ENCODE results near the gene TUBG2. TPM values are rescaled to one million over a fixed set of nuclear protein-coding genes. Genes with fewer than 3 reads are reported as not detected.
"Not testable (repeated sequence)": the region's sequence is repeated elsewhere in the genome, so short reads cannot be mapped to it uniquely, and the experiment has no call there.

Gene TUBG2
- total RNA-seq (10 to 100 TPM; 13.8 to 24.9 (median 16.6) TPM), polyA plus RNA-seq (10 to 100 TPM in 1 of 3 donors, 1 to 10 TPM in 2; 4.9 to 12.5 (median 8.4) TPM)
- long read RNA-seq, donor 1, partial matches to known transcripts = 0 of 1 reads
- long read RNA-seq, donor 1, other reads (novel, unspliced or antisense) = 0 of 1 reads
- long read RNA-seq, donor 2, partial matches to known transcripts = 0 of 2 reads
- long read RNA-seq, donor 2, other reads (novel, unspliced or antisense) = 0 of 2 reads

GRCh38 chr17:42659079-42659931 lies at the start of gene TUBG2:
TSS of gene TUBG2 (plus strand) at chr17:42659284. CDS start at chr17:42659504, 220 bp downstream.
- intact Hi-C loops (cut with DNase I; ENCODE audit: low total_unique reads) = no loop called here
- TF ChIP-seq POLR2A (IDR thresholded peaks at IDR 0.05) (peak in 2 of 3 donors; percentile 12 to 14), POLR2AphosphoS5 (IDR thresholded peaks at IDR 0.05) (peak; percentile 75 to 88 (median 85))
- TF ChIP-seq, protein P1, sequence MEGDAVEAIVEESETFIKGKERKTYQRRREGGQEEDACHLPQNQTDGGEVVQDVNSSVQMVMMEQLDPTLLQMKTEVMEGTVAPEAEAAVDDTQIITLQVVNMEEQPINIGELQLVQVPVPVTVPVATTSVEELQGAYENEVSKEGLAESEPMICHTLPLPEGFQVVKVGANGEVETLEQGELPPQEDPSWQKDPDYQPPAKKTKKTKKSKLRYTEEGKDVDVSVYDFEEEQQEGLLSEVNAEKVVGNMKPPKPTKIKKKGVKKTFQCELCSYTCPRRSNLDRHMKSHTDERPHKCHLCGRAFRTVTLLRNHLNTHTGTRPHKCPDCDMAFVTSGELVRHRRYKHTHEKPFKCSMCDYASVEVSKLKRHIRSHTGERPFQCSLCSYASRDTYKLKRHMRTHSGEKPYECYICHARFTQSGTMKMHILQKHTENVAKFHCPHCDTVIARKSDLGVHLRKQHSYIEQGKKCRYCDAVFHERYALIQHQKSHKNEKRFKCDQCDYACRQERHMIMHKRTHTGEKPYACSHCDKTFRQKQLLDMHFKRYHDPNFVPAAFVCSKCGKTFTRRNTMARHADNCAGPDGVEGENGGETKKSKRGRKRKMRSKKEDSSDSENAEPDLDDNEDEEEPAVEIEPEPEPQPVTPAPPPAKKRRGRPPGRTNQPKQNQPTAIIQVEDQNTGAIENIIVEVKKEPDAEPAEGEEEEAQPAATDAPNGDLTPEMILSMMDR (IDR thresholded peaks at IDR 0.05 in 8 of 11, conservative IDR thresholded peaks at IDR 0.05 in 3 of 11) = peak in 1 of 11 experiments; percentile 18
- Histone ChIP-seq H3K36me3 (peaks cover 0 to 27% (median 6%) of the 10 kb centered on the region in 6 donors), H3K27ac (peak within 1 kb of the TSS; percentile 53 to 82 (median 73)), H3K4me3 (peak within 1 kb of the TSS; percentile 53 to 94 (median 66)), H3K27me3 (replicated peaks in 1 of 7) (peaks cover 0 to 18% (median 0%) of the 10 kb centered on the region in 7 donors), H3K9me3 (no peaks in the 10 kb centered on the region), H3K4me1 (peaks cover 0 to 38% (median 21%) of the 10 kb centered on the region in 6 donors)
- 3 to 11% (median 5%) methylated on average over 36 to 58 of the region's 59 CpGs for WGBS, 5 donors
- DNase-seq = peak; percentile 87

- Histone ChIP-seq H3K4me1 (peaks cover 22 to 53% (median 40%) of the 10 kb centered on the region in 6 donors), H3K27ac (peak overlapping the region; percentile 57 to 99 (median 94)), H3K36me3 (peaks cover 0 to 44% (median 33%) of the 10 kb centered on the region in 6 donors), H3K4me3 (peak overlapping the region; percentile 57 to 89 (median 84))
- 15 to 24% (median 21%) methylated on average over 23 to 35 of the region's 42 CpGs for WGBS, 5 donors
- intact Hi-C loops (cut with DNase I; ENCODE audit: low total_unique reads) = loop anchor here (5.0 kb wide), 1 partner anchor 67 kb away; the partner anchor contains the start of gene PLEKHH3
- peak; percentile 87 for DNase-seq
- not testable (repeated sequence) for H3K27me3 ChIP-seq (replicated peaks in 1 of 7); H3K9me3 ChIP-seq
These were observed 49.0 kb upstream of the TUBG2 start for GRCh38 chr17:42609814-42610801.

DNA sequence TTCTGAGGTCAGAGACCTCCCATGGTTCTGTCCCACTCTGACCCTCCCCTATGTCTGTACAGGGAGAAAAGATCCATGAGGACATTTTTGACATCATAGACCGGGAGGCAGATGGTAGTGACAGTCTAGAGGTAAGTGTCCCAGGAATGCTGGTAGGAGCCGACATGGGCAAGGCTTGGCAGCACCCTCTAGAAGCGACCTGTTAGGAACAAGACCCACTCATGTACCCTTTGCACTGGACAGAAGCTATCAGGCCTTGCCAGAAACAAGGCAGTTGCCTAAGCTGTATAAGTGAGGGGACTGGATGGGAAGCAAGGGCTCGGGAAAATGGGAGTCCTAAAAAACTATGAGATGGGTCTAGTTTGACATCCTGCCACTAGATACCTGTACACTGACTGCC lies 47.1 kb upstream of the TUBG2 start:
- intact Hi-C loops (cut with DNase I; ENCODE audit: low total_unique reads) = no loop called here
- H3K36me3 ChIP-seq = peaks cover 0 to 49% (median 44%) of the 10 kb centered on the region in 6 donors
- no peaks in the 10 kb centered on the region for H3K27me3 ChIP-seq (replicated peaks in 1 of 7)
- H3K4me3 ChIP-seq = no peak overlapping the region
- H3K9me3 ChIP-seq = no peaks in the 10 kb centered on the region
- DNase-seq = no peak
- H3K4me1 ChIP-seq = peaks cover 11 to 34% (median 22%) of the 10 kb centered on the region in 6 donors
- TF ChIP-seq, protein P1 (IDR thresholded peaks at IDR 0.05 in 8 of 11, conservative IDR thresholded peaks at IDR 0.05 in 3 of 11) = no peak
- no peak overlapping the region for H3K27ac ChIP-seq
- WGBS, 5 donors = 94 to 100% (median 98%) methylated on average over 4 of the region's 4 CpGs

GRCh38 chr17:42613699-42614295 lies 45.3 kb upstream of the TUBG2 start:
- no peak for DNase-seq
- Histone ChIP-seq H3K27ac (no peak overlapping the region), H3K4me1 (peaks cover 4 to 27% (median 14%) of the 10 kb centered on the region in 6 donors), H3K27me3 (replicated peaks in 1 of 7) (no peaks in the 10 kb centered on the region), H3K36me3 (peaks cover 0 to 49% (median 44%) of the 10 kb centered on the region in 6 donors), H3K4me3 (no peak overlapping the region), H3K9me3 (no peaks in the 10 kb centered on the region)
- intact Hi-C loops (cut with DNase I; ENCODE audit: low total_unique reads) = no loop called here
- TF ChIP-seq, protein P1 (IDR thresholded peaks at IDR 0.05 in 8 of 11, conservative IDR thresholded peaks at IDR 0.05 in 3 of 11) = no peak
- TF ChIP-seq POLR2A (IDR thresholded peaks at IDR 0.05) (no peak), POLR2AphosphoS5 (IDR thresholded peaks at IDR 0.05) (no peak)
- 94 to 99% (median 96%) methylated on average over 13 to 17 of the region's 17 CpGs for WGBS, 5 donors
